Adrenal gland (tissue), 12 donors: ENCODE measurements around the gene KIF26B. TPM values are rescaled to one million over a fixed set of nuclear protein-coding genes. Genes with fewer than 3 reads are reported as not detected.
A peak's percentile ranks its signal among the peaks of the same experiment; 100 is the strongest.

Experiments
- DNase-seq, 7 donors: peaks; one replicate each; pipeline ENCODE4 v3.0.0-alpha.2; 2019 to 2020
- H3K27ac ChIP-seq, 5 donors: fragments of 200-600 bp; sonication (generic) in 4 of 5; 1 replicate in 3 of 5; 2 replicates in 2 of 5; pipeline versions ENCODE4 v1.5.1 to v1.8.0; 2016 to 2020; ENCODE audit warnings: mild to moderate bottlenecking in 1 of 5
- H3K27me3 ChIP-seq: fragments of 200-600 bp; 2 replicates; pipeline ENCODE4 v1.8.0; 2021
- H3K36me3 ChIP-seq, 2 donors: fragments of 200-600 bp; replicated peaks in 1 of 2; 1 replicate in 1 of 2; 2 replicates in 1 of 2; pipeline versions ENCODE4 v1.5.1 to v1.8.0; 2018 to 2022
- H3K4me1 ChIP-seq, 2 donors: fragments of 200-600 bp; replicated peaks in 1 of 2; 1 replicate in 1 of 2; 2 replicates in 1 of 2; pipeline versions ENCODE4 v1.5.1 to v1.8.0; 2018 to 2021
- H3K4me3 ChIP-seq, 4 donors: fragments of 200-600 bp; sonication (generic) in 3 of 4; one replicate each; pipeline ENCODE4 v1.5.1; 2016 to 2018
- H3K9me3 ChIP-seq, 3 donors: fragments of 200-600 bp; sonication (generic) in 1 of 3; replicated peaks in 1 of 3; 1 replicate in 2 of 3; 2 replicates in 1 of 3; pipeline versions ENCODE4 v1.5.1 to v1.8.0; 2016 to 2021
- CTCF ChIP-seq, 6 experiments: fragments of 450-650 bp in 4 of 6; fragments of 200-600 bp in 2 of 6; sonication (generic) in 1 of 6; IDR thresholded peaks; 1 replicate in 5 of 6; 2 replicates in 1 of 6; pipeline versions ENCODE4 v1.5.1 to v1.8.0; 2016 to 2021; ENCODE audit warnings: antibody characterized with exemption in 6 of 6, mild to moderate bottlenecking in 2 of 6, moderate library complexity in 1 of 6
- POLR2A ChIP-seq, 2 donors: fragments of 450-650 bp; IDR thresholded peaks; one replicate each; pipeline ENCODE4 v1.6.1; 2017; ENCODE audit warnings: antibody characterized with exemption in 2 of 2, mild to moderate bottlenecking in 2 of 2, moderate library complexity in 1 of 2
- WGBS, 4 donors: extraction: QIAGEN DNeasy Blood & Tissue Kit in 2 of 4; methylation state at CpG; one replicate each; pipeline versions ENCODE4 v1.1.5 to v1.1.7; 2013 to 2017; 5-methylcytosine and 5-hydroxymethylcytosine counted together
- intact Hi-C, 2 donors: fragments of 100-400 bp; cut with DNase I; formaldehyde crosslinking; loops; one replicate each; pipeline versions ENCODE4 v1.14.1 to v1.15.0; 2022 to 2023
- polyA plus RNA-seq, 3 donors: library from polyadenylated mRNA; stranded (reverse); fragments of 200-250 nt in 2 of 3; fragments of 350-450 nt in 1 of 3; fragmentation: Illumina TruSeq in 1 of 3; extraction: RNeasy Lipid Tissue Mini Kit (QIAGEN cat#74804) in 1 of 3; gene quantifications; one replicate each; pipeline ENCODE4 v1.2.3, GENCODE V29; 2013 to 2014
- total RNA-seq, 9 donors: library from RNA; depleted of rRNA in 4 of 9; stranded (reverse); fragments of >200 nt in 4 of 9; fragments of 120-200 nt in 1 of 9; fragmentation: NEBNext Ultra II Directional in 1 of 9; extraction: Animal tissue kit (Norgen Biotek cat#: 25700) in 1 of 9; gene quantifications; one replicate each; pipeline versions ENCODE4 v1.1.0 to v1.2.4, GENCODE V29; 2013 to 2023
- donor health status: healthy with polysubstance abuse.
- donor health status: Bipolar disorder and iron deficiency.
- donor health status: DM: yes; HTN: yes; CAD: no.
- donor health status: DM: no; HTN: no; CAD: no.
- donor health status: DM: no; HTN: no; CAD: no.
- donor health status: DM: yes; HTN: yes; CAD: no.

KIF26B gene
- total and polyA plus RNA-seq, 12 donors, result 0.20 to 4.6 (median 2.6) TPM

DNA sequence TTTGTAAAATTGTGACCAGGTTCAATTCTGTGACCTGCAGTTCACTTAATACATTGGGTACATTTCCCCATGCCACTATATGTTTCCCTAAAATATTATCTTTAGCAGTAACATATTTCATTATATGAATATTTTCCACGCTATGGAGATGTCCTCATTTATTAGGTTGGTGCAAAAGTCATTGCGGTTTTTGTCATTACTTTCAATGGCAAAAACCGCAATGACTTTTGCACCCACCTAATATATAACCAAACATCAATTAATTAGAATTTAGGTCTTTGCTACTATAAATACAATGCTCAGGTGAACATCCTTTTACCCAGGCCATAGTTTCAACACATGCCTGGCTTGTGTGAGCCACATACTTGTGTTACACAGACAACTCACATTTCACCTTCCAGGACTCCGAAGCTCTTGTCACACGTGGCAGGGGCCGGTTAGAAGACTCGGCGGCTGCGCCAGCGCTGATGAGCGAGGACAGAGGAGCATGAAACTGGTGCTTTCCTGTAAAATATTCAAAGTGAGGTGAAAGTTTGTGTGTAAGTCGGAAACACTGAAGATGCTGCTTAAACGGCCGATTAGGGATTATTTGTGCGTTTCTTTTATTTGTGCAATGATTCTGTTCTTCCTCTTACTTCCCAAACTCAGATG is 215.5 kb downstream of the KIF26B start:
- H3K4me3 ChIP-seq, result no peak overlapping the region
- H3K27me3 ChIP-seq, result no peaks in the 10 kb centered on the region
- WGBS, 4 donors, result 89 to 95% (median 92%) methylated on average over 15 of the region's 15 CpGs
- no peaks in the 10 kb centered on the region for H3K9me3 ChIP-seq
- H3K36me3 ChIP-seq, result no peaks in the 10 kb centered on the region
- DNase-seq, result no peak
- intact Hi-C loops, result loop anchor here (10.0 kb wide), 1 partner anchor 215 kb away; the partner anchor contains the start of gene KIF26B (in 2 of the 2)
- TF ChIP-seq CTCF (IDR thresholded peaks at IDR 0.05) (no peak), POLR2A (IDR thresholded peaks at IDR 0.05) (no peak)
- H3K4me1 ChIP-seq, result no peaks in the 10 kb centered on the region
- no peak overlapping the region for H3K27ac ChIP-seq

GRCh38 chr1:245370905-245371581 is 216.3 kb downstream of the KIF26B start:
- Histone ChIP-seq H3K27ac (no peak overlapping the region), H3K36me3 (no peaks in the 10 kb centered on the region), H3K9me3 (no peaks in the 10 kb centered on the region), H3K27me3 (no peaks in the 10 kb centered on the region), H3K4me1 (no peaks in the 10 kb centered on the region), H3K4me3 (no peak overlapping the region)
- 70 to 74% (median 71%) methylated on average over 11 to 18 of the region's 18 CpGs for WGBS, 4 donors
- intact Hi-C loops, result loop anchor here (10.0 kb wide), 1 partner anchor 216 kb away; the partner anchor contains the start of gene KIF26B (in 2 of the 2)
- peak in 4 of 7 donors; percentile 9 to 76 (median 19) for DNase-seq
- TF ChIP-seq POLR2A (IDR thresholded peaks at IDR 0.05) (no peak), CTCF (IDR thresholded peaks at IDR 0.05) (no peak)

GRCh38 chr1:245373131-245373530 is 218.3 kb downstream of the KIF26B start:
- H3K27ac ChIP-seq, result no peak overlapping the region
- 87 to 96% (median 87%) methylated on average over 4 of the region's 4 CpGs for WGBS, 4 donors
- H3K4me3 ChIP-seq, result no peak overlapping the region
- intact Hi-C loops, result loop anchor here (10.0 kb wide), 1 partner anchor 218 kb away; the partner anchor contains the start of gene KIF26B (in 2 of the 2)
- no peaks in the 10 kb centered on the region for H3K27me3 ChIP-seq
- no peaks in the 10 kb centered on the region for H3K4me1 ChIP-seq
- no peak for DNase-seq
- H3K9me3 ChIP-seq, result no peaks in the 10 kb centered on the region
- H3K36me3 ChIP-seq, result no peaks in the 10 kb centered on the region
- no peak for TF ChIP-seq CTCF (IDR thresholded peaks at IDR 0.05)
- TF ChIP-seq POLR2A (IDR thresholded peaks at IDR 0.05), result no peak

GRCh38 chr1:245375789-245376460 is 221.1 kb downstream of the KIF26B start:
- 90 to 94% (median 92%) methylated on average over 12 of the region's 12 CpGs for WGBS, 4 donors
- Histone ChIP-seq H3K4me3 (no peak overlapping the region), H3K36me3 (no peaks in the 10 kb centered on the region), H3K27me3 (no peaks in the 10 kb centered on the region), H3K27ac (no peak overlapping the region), H3K4me1 (no peaks in the 10 kb centered on the region), H3K9me3 (no peaks in the 10 kb centered on the region)
- no peak for DNase-seq
- TF ChIP-seq POLR2A (IDR thresholded peaks at IDR 0.05) (no peak), CTCF (IDR thresholded peaks at IDR 0.05) (no peak)
- intact Hi-C loops, result loop anchor here (10.0 kb wide), 1 partner anchor 221 kb away; the partner anchor contains the start of gene KIF26B (in 2 of the 2)
